ENCODE results near the gene TAOK2. TPM values are rescaled to one million over a fixed set of nuclear protein-coding genes. Genes with fewer than 3 reads are reported as not detected.

TAOK2 gene
- total RNA-seq, 6 experiments from 2014 or later: 15.8 to 19.6 (median 17.2) TPM

- H3K4me3 ChIP-seq: no peak overlapping the region
- H3K4me1 ChIP-seq: peaks cover 0 to 6% (median 3%) of the 10 kb centered on the region in 4 donors
- TF ChIP-seq CTCF (IDR thresholded peaks at IDR 0.05): no peak
- TF ChIP-seq POLR2A (IDR thresholded peaks at IDR 0.05): no peak
- no peaks in the 10 kb centered on the region for H3K9me3 ChIP-seq
- H3K27ac ChIP-seq: no peak overlapping the region
- intact Hi-C loops (cut with DNase I): no loop called here
- DNase-seq (no peak), ATAC-seq (no peak)
- no peaks in the 10 kb centered on the region for H3K27me3 ChIP-seq
- 78% methylated on average over 15 of the region's 33 CpGs for WGBS (ENCODE audit: insufficient coverage, low coverage, low lambda C conversion rate, missing lambda C conversion rate)
- peaks cover 0 to 3% (median 0%) of the 10 kb centered on the region in 4 donors for H3K36me3 ChIP-seq
Measured at GRCh38 chr16:30000735-30001631, 27.3 kb downstream of the TAOK2 start.

GRCh38 chr16:30002614-30003346 lies 29.1 kb downstream of the TAOK2 start:
- Histone ChIP-seq H3K9me3 (no peaks in the 10 kb centered on the region), H3K27ac (no peak overlapping the region), H3K4me1 (no peaks in the 10 kb centered on the region), H3K27me3 (no peaks in the 10 kb centered on the region), H3K36me3 (peaks cover 0 to 3% (median 0%) of the 10 kb centered on the region in 4 donors), H3K4me3 (no peak overlapping the region)
- ATAC-seq (no peak), DNase-seq (no peak)
- intact Hi-C loops (cut with DNase I): no loop called here
- 82% methylated on average over 12 of the region's 19 CpGs for WGBS (ENCODE audit: insufficient coverage, low coverage, low lambda C conversion rate, missing lambda C conversion rate)
- TF ChIP-seq POLR2A (IDR thresholded peaks at IDR 0.05) (no peak), CTCF (IDR thresholded peaks at IDR 0.05) (no peak)

- H3K36me3 ChIP-seq: no peaks in the 10 kb centered on the region
- 81% methylated on average over 5 of the region's 17 CpGs for WGBS (ENCODE audit: insufficient coverage, low coverage, low lambda C conversion rate, missing lambda C conversion rate)
- intact Hi-C loops (cut with DNase I): no loop called here
- DNase-seq: no peak
- no peak for TF ChIP-seq CTCF (IDR thresholded peaks at IDR 0.05)
- no peak for TF ChIP-seq POLR2A (IDR thresholded peaks at IDR 0.05)
- H3K4me1 ChIP-seq: no peaks in the 10 kb centered on the region
- no peaks in the 10 kb centered on the region for H3K9me3 ChIP-seq
- no peak overlapping the region for H3K27ac ChIP-seq
- H3K4me3 ChIP-seq: no peak overlapping the region
- ATAC-seq: no peak
- H3K27me3 ChIP-seq: no peaks in the 10 kb centered on the region
Measured at GRCh38 chr16:30003670-30004423, 30.2 kb downstream of the TAOK2 start.

- DNase-seq (no peak), ATAC-seq (no peak)
- WGBS (ENCODE audit: insufficient coverage, low coverage, low lambda C conversion rate, missing lambda C conversion rate): no CpG with 5 or more reads among the region's 19 CpGs
- no peak overlapping the region for H3K4me3 ChIP-seq
- TF ChIP-seq POLR2A (IDR thresholded peaks at IDR 0.05) (no peak), CTCF (IDR thresholded peaks at IDR 0.05) (no peak)
- no peaks in the 10 kb centered on the region for H3K36me3 ChIP-seq
- H3K9me3 ChIP-seq: no peaks in the 10 kb centered on the region
- H3K27ac ChIP-seq: no peak overlapping the region
- no peaks in the 10 kb centered on the region for H3K4me1 ChIP-seq
- no peaks in the 10 kb centered on the region for H3K27me3 ChIP-seq
- intact Hi-C loops (cut with DNase I): no loop called here
Measured at GRCh38 chr16:30004424-30004776, 30.7 kb downstream of the TAOK2 start.

All from right lobe of liver (tissue), 6 donors.